Astrocyte (in vitro differentiated cells and primary cell): ENCODE results near the gene RICTOR.

ENCODE experiments used
- CTCF ChIP-seq: IDR thresholded peaks from 2 replicates; pipeline ENCODE4 v1.5.1; 2011; ENCODE audit warnings: low read depth, mild to moderate bottlenecking, inconsistent platforms, low read length, moderate library complexity; ENCODE audit not compliant: insufficient read depth
- EZH2 ChIP-seq: IDR thresholded peaks from 2 replicates; pipeline ENCODE4 v1.6.1; 2012; ENCODE audit warnings: mild to moderate bottlenecking, low read length, inconsistent platforms; ENCODE audit not compliant: insufficient read depth

GRCh38 chr5:39091940-39092580 lies 17.9 kb upstream of the RICTOR start:
- no peak for TF ChIP-seq CTCF
- no peak for TF ChIP-seq EZH2
